ENCODE measurements around the gene MAB21L4.
A peak's percentile ranks its signal among the peaks of the same experiment; 100 is the strongest.

Gene MAB21L4

GRCh38 chr2:240874715-240875227 lies 21.2 kb downstream of the MAB21L4 start:
- DNase-seq (ENCODE audit: low spot score) = no peak
- TF ChIP-seq, protein P1, sequence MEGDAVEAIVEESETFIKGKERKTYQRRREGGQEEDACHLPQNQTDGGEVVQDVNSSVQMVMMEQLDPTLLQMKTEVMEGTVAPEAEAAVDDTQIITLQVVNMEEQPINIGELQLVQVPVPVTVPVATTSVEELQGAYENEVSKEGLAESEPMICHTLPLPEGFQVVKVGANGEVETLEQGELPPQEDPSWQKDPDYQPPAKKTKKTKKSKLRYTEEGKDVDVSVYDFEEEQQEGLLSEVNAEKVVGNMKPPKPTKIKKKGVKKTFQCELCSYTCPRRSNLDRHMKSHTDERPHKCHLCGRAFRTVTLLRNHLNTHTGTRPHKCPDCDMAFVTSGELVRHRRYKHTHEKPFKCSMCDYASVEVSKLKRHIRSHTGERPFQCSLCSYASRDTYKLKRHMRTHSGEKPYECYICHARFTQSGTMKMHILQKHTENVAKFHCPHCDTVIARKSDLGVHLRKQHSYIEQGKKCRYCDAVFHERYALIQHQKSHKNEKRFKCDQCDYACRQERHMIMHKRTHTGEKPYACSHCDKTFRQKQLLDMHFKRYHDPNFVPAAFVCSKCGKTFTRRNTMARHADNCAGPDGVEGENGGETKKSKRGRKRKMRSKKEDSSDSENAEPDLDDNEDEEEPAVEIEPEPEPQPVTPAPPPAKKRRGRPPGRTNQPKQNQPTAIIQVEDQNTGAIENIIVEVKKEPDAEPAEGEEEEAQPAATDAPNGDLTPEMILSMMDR (IDR thresholded peaks at IDR 0.05; ENCODE audit: borderline replicate concordance, control extremely low read depth, extremely low read depth, insufficient read depth, missing control alignments) = no peak
- in situ Hi-C loops (cut with MboI; ENCODE audit: low sequenced_read_pairs, unreplicated experiment) = no loop called here

- in situ Hi-C loops (cut with MboI; ENCODE audit: low sequenced_read_pairs, unreplicated experiment) = no loop called here
- TF ChIP-seq, protein P1 (IDR thresholded peaks at IDR 0.05; ENCODE audit: borderline replicate concordance, control extremely low read depth, extremely low read depth, insufficient read depth, missing control alignments) = no peak
- no peak for DNase-seq (ENCODE audit: low spot score)
Observed at GRCh38 chr2:240873805-240874714, 21.9 kb downstream of the MAB21L4 start.

- TF ChIP-seq, protein P1 (IDR thresholded peaks at IDR 0.05; ENCODE audit: borderline replicate concordance, control extremely low read depth, extremely low read depth, insufficient read depth, missing control alignments) = no peak
- in situ Hi-C loops (cut with MboI; ENCODE audit: low sequenced_read_pairs, unreplicated experiment) = no loop called here
- DNase-seq (ENCODE audit: low spot score) = peak; percentile 31
Observed at GRCh38 chr2:240873098-240873788, 22.7 kb downstream of the MAB21L4 start.

GRCh38 chr2:240872317-240873097 lies 23.4 kb downstream of the MAB21L4 start:
- in situ Hi-C loops (cut with MboI; ENCODE audit: low sequenced_read_pairs, unreplicated experiment) = no loop called here
- peak; percentile 28 for DNase-seq (ENCODE audit: low spot score)
- TF ChIP-seq, protein P1 (IDR thresholded peaks at IDR 0.05; ENCODE audit: borderline replicate concordance, control extremely low read depth, extremely low read depth, insufficient read depth, missing control alignments) = no peak

DNA sequence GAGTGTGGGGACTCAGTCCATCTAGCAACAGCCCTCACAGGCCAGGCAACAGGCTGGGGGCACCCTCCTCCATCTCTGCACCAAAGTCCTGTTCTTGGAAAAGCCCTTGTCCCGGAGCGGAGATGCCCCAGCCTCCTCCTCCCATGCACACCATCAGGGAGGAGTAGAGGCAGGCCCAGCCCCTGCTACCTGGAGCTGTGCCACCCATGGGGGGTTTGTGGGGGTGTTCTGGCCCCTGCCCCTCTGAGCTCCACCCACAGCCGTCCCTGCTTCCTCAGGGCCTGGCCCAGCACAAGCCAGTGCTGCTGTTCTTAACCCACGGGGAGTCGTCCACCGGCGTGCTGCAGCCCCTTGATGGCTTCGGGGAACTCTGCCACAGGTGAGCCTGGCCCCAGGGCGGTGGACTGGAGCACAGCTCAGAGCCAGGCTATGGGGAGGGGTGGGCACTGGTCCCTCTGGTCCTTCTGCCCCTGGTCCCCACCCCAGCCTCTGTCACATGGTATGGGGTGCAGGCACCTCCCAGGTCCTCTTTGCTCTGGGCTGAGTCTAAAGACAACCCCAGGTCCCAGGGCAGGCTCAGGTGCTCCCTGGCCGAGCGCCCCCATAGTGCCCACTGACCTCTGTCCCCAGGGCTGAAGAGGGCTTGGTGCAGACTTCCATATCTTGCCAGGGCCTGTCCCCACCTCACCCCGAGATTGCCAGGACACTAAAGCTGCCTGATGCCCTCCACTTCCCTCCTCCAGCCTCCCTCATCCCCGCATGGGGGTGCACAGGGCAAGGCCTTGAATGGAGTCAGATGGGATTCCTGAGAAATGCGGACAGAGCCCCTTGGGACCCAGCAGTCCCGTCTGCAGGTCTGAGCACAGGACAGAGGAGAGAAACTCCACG lies 24.6 kb downstream of the MAB21L4 start:
- in situ Hi-C loops (cut with MboI; ENCODE audit: low sequenced_read_pairs, unreplicated experiment) = no loop called here
- TF ChIP-seq, protein P1 (IDR thresholded peaks at IDR 0.05; ENCODE audit: borderline replicate concordance, control extremely low read depth, extremely low read depth, insufficient read depth, missing control alignments) = no peak
- DNase-seq (ENCODE audit: low spot score) = peak; percentile 34
